Neural cell (in vitro differentiated cells): ENCODE results near the gene PCDH18. TPM values are rescaled to one million over a fixed set of nuclear protein-coding genes. Genes with fewer than 3 reads are reported as not detected.
"Not testable (repeated sequence)": the region's sequence is repeated elsewhere in the genome, so short reads cannot be mapped to it uniquely, and the experiment has no call there.

Source experiments
- H2AFZ ChIP-seq: fragments of 200-600, 300-800 bp; sonication (generic), shearing (Covaris generic); 2 replicates; pipeline ENCODE4 v1.6.0; 2014; ENCODE audit warnings: low read depth, mild to moderate bottlenecking, antibody characterized with exemption, low read length, moderate library complexity
- H3F3A ChIP-seq: fragments of 200-600 bp; shearing (Covaris generic); 2 replicates; pipeline ENCODE4 v1.6.1; 2016; ENCODE audit warnings: mild to moderate bottlenecking, moderate library complexity, mixed read lengths, antibody characterized with exemption, low read length; ENCODE audit not compliant: insufficient read depth, poor library complexity, severe bottlenecking
- H3K27ac ChIP-seq: fragments of 200-600, 300-800 bp; sonication (generic), shearing (Covaris generic); 2 replicates; pipeline ENCODE4 v1.5.1; 2014; ENCODE audit warnings: mild to moderate bottlenecking, low read length, moderate library complexity
- H3K27me3 ChIP-seq: fragments of 300-800, 200-600 bp; sonication (generic), shearing (Covaris generic); 2 replicates; pipeline ENCODE4 v1.6.0; 2014; ENCODE audit warnings: mild to moderate bottlenecking, low read depth, low read length, moderate library complexity; ENCODE audit not compliant: insufficient read depth
- H3K36me3 ChIP-seq: fragments of 300-800, 200-600 bp; sonication (generic), shearing (Covaris generic); 2 replicates; pipeline ENCODE4 v1.5.1; 2014; ENCODE audit warnings: mild to moderate bottlenecking, antibody characterized with exemption, low read length, moderate library complexity; ENCODE audit not compliant: insufficient read depth
- H3K4me2 ChIP-seq: fragments of 300-800, 200-600 bp; sonication (generic), shearing (Covaris generic); 2 replicates; pipeline ENCODE4 v1.6.0; 2014; ENCODE audit warnings: mild to moderate bottlenecking, low read length
- H3K4me3 ChIP-seq: fragments of 300-800, 200-600 bp; sonication (generic), shearing (Covaris generic); 2 replicates; pipeline ENCODE4 v1.5.1; 2014; ENCODE audit warnings: mild to moderate bottlenecking, low read length, moderate library complexity
- H3K79me2 ChIP-seq: fragments of 200-600 bp; shearing (Covaris generic); replicated peaks from 2 replicates; pipeline ENCODE4 v1.6.0; 2014; ENCODE audit warnings: mild to moderate bottlenecking, low read length, moderate library complexity; ENCODE audit not compliant: insufficient read depth
- H3K9ac ChIP-seq: fragments of 300-800, 200-600 bp; sonication (generic), shearing (Covaris generic); 2 replicates; pipeline ENCODE4 v1.6.1; 2016; ENCODE audit warnings: mild to moderate bottlenecking, low read length, mixed read lengths
- H3K9me2 ChIP-seq: fragments of 200-600 bp; shearing (Covaris generic); 2 replicates; pipeline ENCODE4 v1.6.1; 2016; ENCODE audit warnings: mild to moderate bottlenecking, low read length, mixed read lengths; ENCODE audit not compliant: insufficient read depth
- H3K9me3 ChIP-seq: fragments of 200-600, 300-800 bp; sonication (generic), shearing (Covaris generic); 2 replicates; pipeline ENCODE4 v1.6.1; 2016; ENCODE audit warnings: mild to moderate bottlenecking, mixed run types, low read length, moderate library complexity, mixed read lengths
- H4K20me1 ChIP-seq: fragments of 200-600 bp; shearing (Covaris generic); 2 replicates; pipeline ENCODE4 v1.6.1; 2016; ENCODE audit warnings: mild to moderate bottlenecking, mixed run types; ENCODE audit not compliant: insufficient read depth
- CTCF ChIP-seq: fragments of 450-650 bp; IDR thresholded peaks from 2 replicates; pipeline ENCODE4 v1.5.1; 2014; ENCODE audit warnings: antibody characterized with exemption, mild to moderate bottlenecking, moderate library complexity; ENCODE audit not compliant: poor library complexity, severe bottlenecking
- EP300 ChIP-seq: fragments of 450-650 bp; conservative IDR thresholded peaks from 2 replicates; pipeline ENCODE4 v1.6.1; 2014; ENCODE audit warnings: antibody characterized with exemption, mild to moderate bottlenecking, moderate library complexity; ENCODE audit not compliant: poor library complexity, severe bottlenecking
- EZH2 ChIP-seq: fragments of 200-600, 300-800 bp; shearing (Covaris generic), sonication (generic); IDR thresholded peaks from 2 replicates; pipeline ENCODE4 v1.6.1; 2014; ENCODE audit warnings: antibody characterized with exemption, low read length, borderline replicate concordance, mild to moderate bottlenecking; ENCODE audit not compliant: insufficient read depth, poor library complexity, severe bottlenecking
- MXI1 ChIP-seq: fragments of 450-650 bp; conservative IDR thresholded peaks from 2 replicates; pipeline ENCODE4 v1.6.1; 2014; ENCODE audit warnings: antibody characterized with exemption, mild to moderate bottlenecking; ENCODE audit not compliant: poor library complexity, severe bottlenecking
- POLR2AphosphoS5 ChIP-seq: IDR thresholded peaks from 2 replicates; pipeline ENCODE4 v1.6.1; 2012
- RAD21 ChIP-seq: fragments of 450-650 bp; conservative IDR thresholded peaks from 2 replicates; pipeline ENCODE4 v1.6.1; 2014; ENCODE audit warnings: antibody characterized with exemption, mild to moderate bottlenecking, moderate library complexity
- SMC3 ChIP-seq: fragments of 450-650 bp; conservative IDR thresholded peaks from 2 replicates; pipeline ENCODE4 v1.6.1; 2014; ENCODE audit warnings: antibody characterized with exemption, mild to moderate bottlenecking, moderate library complexity; ENCODE audit not compliant: poor library complexity
- TAF1 ChIP-seq: IDR thresholded peaks from 2 replicates; pipeline ENCODE4 v1.6.1; 2012; ENCODE audit warnings: low read depth
- polyA plus RNA-seq: library from polyadenylated mRNA; depleted of rRNA; stranded (reverse); fragments of >200 nt; gene quantifications from 2 replicates; pipeline ENCODE4 v1.2.3, GENCODE V29; 2014
- TF ChIP-seq, protein P1 (sequence below): IDR thresholded peaks from 2 replicates; pipeline ENCODE4 v1.6.1; 2012; ENCODE audit warnings: borderline replicate concordance

The PCDH18 gene
- polyA plus RNA-seq, 1 donor from 2014 or later: 0.09 TPM

GRCh38 chr4:137521053-137521452 is 11.2 kb downstream of the PCDH18 start:
- Histone ChIP-seq H3K79me2 (no peaks in the 10 kb centered on the region), H3K36me3 (no peaks in the 10 kb centered on the region), H4K20me1 (no peaks in the 10 kb centered on the region), H3K9ac (no peak overlapping the region), H3K9me2 (no peaks in the 10 kb centered on the region), H3K4me3 (no peak overlapping the region), H3K4me2 (no peak overlapping the region), H3F3A (no peaks in the 10 kb centered on the region), H3K27ac (no peak overlapping the region), H2AFZ (no peak overlapping the region), H3K9me3 (no peaks in the 10 kb centered on the region), H3K27me3 (no peaks in the 10 kb centered on the region)
- TF ChIP-seq RAD21 (no peak), TAF1 (no peak), MXI1 (no peak), SMC3 (no peak), EZH2 (no peak), CTCF (no peak), EP300 (no peak), POLR2AphosphoS5 (no peak)
- TF ChIP-seq, protein P1, sequence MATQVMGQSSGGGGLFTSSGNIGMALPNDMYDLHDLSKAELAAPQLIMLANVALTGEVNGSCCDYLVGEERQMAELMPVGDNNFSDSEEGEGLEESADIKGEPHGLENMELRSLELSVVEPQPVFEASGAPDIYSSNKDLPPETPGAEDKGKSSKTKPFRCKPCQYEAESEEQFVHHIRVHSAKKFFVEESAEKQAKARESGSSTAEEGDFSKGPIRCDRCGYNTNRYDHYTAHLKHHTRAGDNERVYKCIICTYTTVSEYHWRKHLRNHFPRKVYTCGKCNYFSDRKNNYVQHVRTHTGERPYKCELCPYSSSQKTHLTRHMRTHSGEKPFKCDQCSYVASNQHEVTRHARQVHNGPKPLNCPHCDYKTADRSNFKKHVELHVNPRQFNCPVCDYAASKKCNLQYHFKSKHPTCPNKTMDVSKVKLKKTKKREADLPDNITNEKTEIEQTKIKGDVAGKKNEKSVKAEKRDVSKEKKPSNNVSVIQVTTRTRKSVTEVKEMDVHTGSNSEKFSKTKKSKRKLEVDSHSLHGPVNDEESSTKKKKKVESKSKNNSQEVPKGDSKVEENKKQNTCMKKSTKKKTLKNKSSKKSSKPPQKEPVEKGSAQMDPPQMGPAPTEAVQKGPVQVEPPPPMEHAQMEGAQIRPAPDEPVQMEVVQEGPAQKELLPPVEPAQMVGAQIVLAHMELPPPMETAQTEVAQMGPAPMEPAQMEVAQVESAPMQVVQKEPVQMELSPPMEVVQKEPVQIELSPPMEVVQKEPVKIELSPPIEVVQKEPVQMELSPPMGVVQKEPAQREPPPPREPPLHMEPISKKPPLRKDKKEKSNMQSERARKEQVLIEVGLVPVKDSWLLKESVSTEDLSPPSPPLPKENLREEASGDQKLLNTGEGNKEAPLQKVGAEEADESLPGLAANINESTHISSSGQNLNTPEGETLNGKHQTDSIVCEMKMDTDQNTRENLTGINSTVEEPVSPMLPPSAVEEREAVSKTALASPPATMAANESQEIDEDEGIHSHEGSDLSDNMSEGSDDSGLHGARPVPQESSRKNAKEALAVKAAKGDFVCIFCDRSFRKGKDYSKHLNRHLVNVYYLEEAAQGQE: no peak

DNA sequence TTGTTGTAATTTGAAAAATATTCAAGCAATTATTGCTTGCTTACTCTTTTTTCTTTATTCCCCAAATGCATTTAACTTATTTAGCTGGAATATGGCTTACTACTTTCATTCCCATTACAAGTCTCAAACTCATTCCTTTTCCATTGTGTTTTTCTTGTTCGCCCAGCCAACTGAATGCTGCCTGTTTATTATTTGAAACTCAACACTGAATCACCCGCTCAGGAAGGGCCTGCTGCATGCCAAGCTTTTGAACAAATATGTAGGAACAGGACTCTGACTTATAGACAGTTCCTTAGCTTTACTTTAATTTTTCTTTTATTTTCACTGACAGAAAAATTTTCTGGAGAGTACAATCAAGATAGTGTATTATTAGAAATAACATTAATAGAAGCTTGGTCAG is 12.9 kb downstream of the PCDH18 start:
- TF ChIP-seq MXI1 (no peak), CTCF (no peak), TAF1 (no peak), RAD21 (no peak), SMC3 (no peak), EP300 (no peak), POLR2AphosphoS5 (no peak), EZH2 (no peak)
- TF ChIP-seq, protein P1: no peak

GRCh38 chr4:137517323-137517722 is 15.0 kb downstream of the PCDH18 start:
- H3K9me2 ChIP-seq, H3K9me3 ChIP-seq, H3K27ac ChIP-seq, H3K4me3 ChIP-seq, H3K9ac ChIP-seq, H2AFZ ChIP-seq, H3K4me2 ChIP-seq, H4K20me1 ChIP-seq, H3K79me2 ChIP-seq, H3F3A ChIP-seq, H3K27me3 ChIP-seq, H3K36me3 ChIP-seq: not testable (repeated sequence)

More for the DNA sequence above, 12.9 kb downstream of the PCDH18 start:
- no peak overlapping the region for H2AFZ ChIP-seq
- H3K36me3 ChIP-seq: no peaks in the 10 kb centered on the region
- no peaks in the 10 kb centered on the region for H3F3A ChIP-seq
- no peak overlapping the region for H3K4me3 ChIP-seq
- H3K79me2 ChIP-seq: no peaks in the 10 kb centered on the region
- H3K9me3 ChIP-seq: no peaks in the 10 kb centered on the region
- H3K9me2 ChIP-seq: no peaks in the 10 kb centered on the region
- H3K4me2 ChIP-seq: no peak overlapping the region
- H3K27ac ChIP-seq: no peak overlapping the region
- no peaks in the 10 kb centered on the region for H3K27me3 ChIP-seq
- no peaks in the 10 kb centered on the region for H4K20me1 ChIP-seq
- no peak overlapping the region for H3K9ac ChIP-seq
